ENCODE results near the gene ICE2. TPM values are rescaled to one million over a fixed set of nuclear protein-coding genes. Genes with fewer than 3 reads are reported as not detected.

The ICE2 gene
- total and polyA plus RNA-seq, 2 of the 8 experiments (the other 6 are each of a cell fraction or from before 2014, with no cell fraction given) = 40.0 to 87.3 TPM

DNA sequence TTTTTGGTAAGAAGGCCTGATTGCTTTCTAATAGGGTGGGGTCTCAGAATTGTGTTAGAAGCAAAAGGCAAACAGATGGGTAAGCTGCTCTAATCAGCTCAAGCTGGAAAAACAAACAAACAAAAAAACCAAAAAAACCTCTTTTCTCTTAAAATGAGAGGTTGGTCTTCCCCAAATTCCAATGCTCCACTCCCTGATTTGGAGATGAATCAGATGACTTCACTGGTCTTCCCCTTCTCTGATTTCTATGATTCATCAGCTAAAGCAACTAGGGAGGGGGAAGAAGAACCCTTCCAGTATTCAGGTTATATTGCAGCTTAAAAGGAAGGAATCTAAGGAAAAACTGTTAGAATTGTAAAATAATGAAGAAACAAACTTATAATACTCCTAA lies 71.5 kb downstream of the ICE2 start:
- H2BK20ac ChIP-seq (ENCODE audit: low read length) = no peak overlapping the region
- no peak overlapping the region for H3K9ac ChIP-seq (replicated peaks in 1 of 4; ENCODE audit: extremely low read depth in 1 of 4, low read depth in 3 of 4, low read length in 3 of 4)
- H2BK5ac ChIP-seq (ENCODE audit: low read depth, low read length) = no peak overlapping the region
- no peak overlapping the region for H2BK12ac ChIP-seq (ENCODE audit: low read depth, low read length)
- no peak overlapping the region for H3K18ac ChIP-seq (ENCODE audit: extremely low read depth, low read length)
- no peak overlapping the region for H3K4ac ChIP-seq (replicated peaks; ENCODE audit: insufficient read length, low read depth, low read length)
- H3K79me2 ChIP-seq (ENCODE audit: control insufficient read depth in 1 of 2, insufficient read depth in 2 of 2, low read length in 2 of 2) = no peaks in the 10 kb centered on the region
- H3K4me2 ChIP-seq (ENCODE audit: insufficient read depth in 1 of 2, low read depth in 2 of 2, low read length in 2 of 2) = no peak overlapping the region
- CTCF ChIA-PET (ENCODE audit: partially characterized antibody) = interaction anchor here (0.7 to 1.6 kb wide), 3 partner anchors 37 to 214 kb away, joined by 3 to 4 read pairs (median 4); no protein-coding TSS in a partner anchor
- no peaks in the 10 kb centered on the region for H3K4me1 ChIP-seq (replicated peaks in 1 of 4; ENCODE audit: control insufficient read depth in 3 of 4, insufficient read depth in 4 of 4, low read length in 3 of 4)
- no peak overlapping the region for H4K8ac ChIP-seq (ENCODE audit: extremely low read depth, insufficient read depth, low read length)
- H4K91ac ChIP-seq (replicated peaks; ENCODE audit: insufficient read length, low read length) = no peak overlapping the region
- H3K36me3 ChIP-seq (ENCODE audit: control insufficient read depth in 2 of 4, insufficient read depth in 4 of 4, low read length in 3 of 4) = no peaks in the 10 kb centered on the region
- DNase-seq (ENCODE audit: low read depth in 1 of 2, low spot score in 2 of 2) (no peak), FAIRE-seq (no peak)
- H3K23me2 ChIP-seq (ENCODE audit: low read depth, low read length) = no peaks in the 10 kb centered on the region
- no peak overlapping the region for H3K27ac ChIP-seq (ENCODE audit: low read depth, low read length)
- H3K27me3 ChIP-seq (replicated peaks in 1 of 4; ENCODE audit: control insufficient read depth in 3 of 4, extremely low read depth in 1 of 4, insufficient read depth in 3 of 4, low read length in 3 of 4) = no peaks in the 10 kb centered on the region
- H2BK15ac ChIP-seq (ENCODE audit: low read length) = no peak overlapping the region
- POLR2A ChIA-PET (ENCODE audit: partially characterized antibody) = interaction anchor here (2.1 to 2.8 kb wide), 2 partner anchors 10 to 11 kb away, joined by 8 to 12 read pairs; partner anchors contain the start of gene ANXA2
- H3K23ac ChIP-seq (ENCODE audit: insufficient read length) = no peak overlapping the region
- H3K79me1 ChIP-seq (ENCODE audit: low read depth, low read length) = no peaks in the 10 kb centered on the region
- no peak overlapping the region for H3K4me3 ChIP-seq (ENCODE audit: extremely low read depth in 1 of 4, insufficient read depth in 2 of 4, low read depth in 3 of 4, low read length in 4 of 4)
- no peak overlapping the region; the same call in 1 of the 2 replicates for H2AFZ ChIP-seq (ENCODE audit: low read length)
- no peaks in the 10 kb centered on the region for H4K20me1 ChIP-seq (replicated peaks in 1 of 2; ENCODE audit: control insufficient read depth in 1 of 2, insufficient read depth in 2 of 2, low read length in 2 of 2)
- no peak overlapping the region for H2AK5ac ChIP-seq (ENCODE audit: low read depth, low read length)
- no peak overlapping the region for H3K56ac ChIP-seq (replicated peaks; ENCODE audit: insufficient read length, low read depth, low read length)
- no peak overlapping the region for H2BK120ac ChIP-seq (replicated peaks; ENCODE audit: low read depth, low read length)
- H3K14ac ChIP-seq (ENCODE audit: insufficient read length) = no peak overlapping the region
- H3K9me3 ChIP-seq (ENCODE audit: insufficient read depth in 2 of 2, low read depth in 1 of 2, low read length in 1 of 2) = no peaks in the 10 kb centered on the region
- no peak overlapping the region for H4K5ac ChIP-seq (ENCODE audit: insufficient read length, low read depth, low read length)
- TF ChIP-seq YY1 (IDR thresholded peaks at IDR 0.05; ENCODE audit: low read depth, low read length) (no peak), RFX5 (IDR thresholded peaks at IDR 0.05; ENCODE audit: borderline replicate concordance, low read depth, low read length) (no peak), NRF1 (IDR thresholded peaks at IDR 0.05; ENCODE audit: low read depth, low read length) (no peak), JUND (IDR thresholded peaks at IDR 0.05; ENCODE audit: low read length) (no peak), GABPA (IDR thresholded peaks at IDR 0.05; ENCODE audit: borderline replicate concordance, insufficient read depth, low read length) (no peak), SP1 (IDR thresholded peaks at IDR 0.05; ENCODE audit: low read depth, low read length) (no peak), KDM4A (IDR thresholded peaks at IDR 0.05; ENCODE audit: low read depth, low read length, severe bottlenecking) (no peak), CHD1 (IDR thresholded peaks at IDR 0.05; ENCODE audit: low read depth, low read length) (no peak), POU5F1 (IDR thresholded peaks at IDR 0.05; ENCODE audit: low read depth, low read length) (no peak), ASH2L (IDR thresholded peaks at IDR 0.05; ENCODE audit: low read length) (no peak), KDM1A (IDR thresholded peaks at IDR 0.05; ENCODE audit: borderline replicate concordance, low read length) (no peak), RXRA (IDR thresholded peaks at IDR 0.05; ENCODE audit: insufficient read depth, low read depth, low read length) (no peak), CHD2 (IDR thresholded peaks at IDR 0.05; ENCODE audit: low read length) (no peak), BCL11A (IDR thresholded peaks at IDR 0.05; ENCODE audit: low read depth in 2 of 2, low read length in 2 of 2) (no peak), TCF12 (IDR thresholded peaks at IDR 0.05; ENCODE audit: low read depth, low read length) (no peak)
- TF ChIP-seq, protein P1, sequence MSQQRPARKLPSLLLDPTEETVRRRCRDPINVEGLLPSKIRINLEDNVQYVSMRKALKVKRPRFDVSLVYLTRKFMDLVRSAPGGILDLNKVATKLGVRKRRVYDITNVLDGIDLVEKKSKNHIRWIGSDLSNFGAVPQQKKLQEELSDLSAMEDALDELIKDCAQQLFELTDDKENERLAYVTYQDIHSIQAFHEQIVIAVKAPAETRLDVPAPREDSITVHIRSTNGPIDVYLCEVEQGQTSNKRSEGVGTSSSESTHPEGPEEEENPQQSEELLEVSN (IDR thresholded peaks at IDR 0.05) = no peak

Measured in H1 (cell line).